SK-N-SH treated with all-trans-retinoic acid at 6 μM for 48 hours (cell line): ENCODE results near the gene SEC31A.

Source experiments
- ATAC-seq: fragments of 200-7000 bp; cut with Tn5 transposase; 3 replicates; pipeline ENCODE4 v1.9.1; 2020; ENCODE audit warnings: mild to moderate bottlenecking, moderate library complexity
- BACH2 ChIP-seq: fragments of 250-450 bp; sonication (Bioruptor Pico); IDR thresholded peaks from 2 replicates; pipeline ENCODE4 v1.9.0; 2021; ENCODE audit warnings: mild to moderate bottlenecking, borderline replicate concordance
- CREB5 ChIP-seq: fragments of 250-450 bp; sonication (Bioruptor Pico); IDR thresholded peaks from 2 replicates; pipeline ENCODE4 v1.5.1; 2020; ENCODE audit warnings: low read depth, mild to moderate bottlenecking, moderate library complexity
- CSDC2 ChIP-seq: fragments of 250-450 bp; sonication (Bioruptor Pico); IDR thresholded peaks from 2 replicates; pipeline ENCODE4 v1.5.0; 2020; ENCODE audit warnings: mild to moderate bottlenecking, moderate library complexity
- CSRNP3 ChIP-seq: fragments of 250-450 bp; sonication (Bioruptor Pico); IDR thresholded peaks from 2 replicates; pipeline ENCODE4 v1.5.1; 2021; ENCODE audit warnings: mild to moderate bottlenecking, moderate library complexity
- GLIS3 ChIP-seq: fragments of 250-450 bp; sonication (Bioruptor Pico); IDR thresholded peaks from 2 replicates; pipeline ENCODE4 v1.5.0; 2020; ENCODE audit warnings: mild to moderate bottlenecking, moderate library complexity
- ISL1 ChIP-seq: fragments of 250-450 bp; sonication (Bioruptor Pico); IDR thresholded peaks from 2 replicates; pipeline ENCODE4 v2.1.2; 2022; ENCODE audit warnings: mild to moderate bottlenecking, moderate library complexity
- OSR1 ChIP-seq: fragments of 250-450 bp; sonication (Bioruptor Pico); IDR thresholded peaks from 2 replicates; pipeline ENCODE4 v1.8.0; 2022; ENCODE audit warnings: moderate library complexity, mild to moderate bottlenecking, inconsistent platforms
- PATZ1 ChIP-seq: fragments of 250-450 bp; sonication (Bioruptor Pico); IDR thresholded peaks from 2 replicates; pipeline ENCODE4 v1.8.0; 2020; ENCODE audit warnings: mild to moderate bottlenecking, moderate library complexity, borderline replicate concordance
- RARB ChIP-seq: fragments of 250-450 bp; sonication (Bioruptor Pico); IDR thresholded peaks from 2 replicates; pipeline ENCODE4 v1.8.0; 2021; ENCODE audit warnings: mild to moderate bottlenecking, moderate library complexity
- SNAI2 ChIP-seq: fragments of 250-450 bp; sonication (Bioruptor Pico); IDR thresholded peaks from 2 replicates; pipeline ENCODE4 v1.5.0; 2020; ENCODE audit warnings: mild to moderate bottlenecking, moderate library complexity
- TCF4 ChIP-seq: fragments of 250-450 bp; sonication (Bioruptor Pico); IDR thresholded peaks from 2 replicates; pipeline ENCODE4 v1.8.0; 2021; ENCODE audit warnings: mild to moderate bottlenecking, moderate library complexity, borderline replicate concordance
- TOX ChIP-seq: fragments of 250-450 bp; sonication (Bioruptor Pico); IDR thresholded peaks from 2 replicates; pipeline ENCODE4 v1.8.0; 2021; ENCODE audit warnings: mild to moderate bottlenecking, moderate library complexity, borderline replicate concordance
- ZC3H10 ChIP-seq: fragments of 250-450 bp; sonication (Bioruptor Pico); IDR thresholded peaks from 2 replicates; pipeline ENCODE4 v1.5.1; 2021; ENCODE audit warnings: mild to moderate bottlenecking, moderate library complexity
- ZFP3 ChIP-seq: fragments of 250-450 bp; sonication (Bioruptor Pico); IDR thresholded peaks from 2 replicates; pipeline ENCODE4 v1.5.0; 2020; ENCODE audit warnings: mild to moderate bottlenecking, moderate library complexity
- ZFP30 ChIP-seq: fragments of 450-650 bp; formaldehyde crosslinking; IDR thresholded peaks from 2 replicates; pipeline ENCODE4 v1.5.0; 2022; ENCODE audit warnings: mild to moderate bottlenecking, moderate library complexity
- ZNF565 ChIP-seq: fragments of 450-650 bp; formaldehyde crosslinking; conservative IDR thresholded peaks from 2 replicates; pipeline ENCODE4 v1.5.0; 2020; ENCODE audit warnings: low read depth, mild to moderate bottlenecking, moderate library complexity
- ZNF70 ChIP-seq: fragments of 450-650 bp; formaldehyde crosslinking; IDR thresholded peaks from 2 replicates; pipeline ENCODE4 v1.5.0; 2020; ENCODE audit warnings: mild to moderate bottlenecking, moderate library complexity
- ZNF8 ChIP-seq: fragments of 450-650 bp; formaldehyde crosslinking; IDR thresholded peaks from 2 replicates; pipeline ENCODE4 v1.5.0; 2020; ENCODE audit warnings: mild to moderate bottlenecking, moderate library complexity

Gene SEC31A

GRCh38 chr4:82898322-82899243, 7.6 kb upstream of the SEC31A start:
- TF ChIP-seq ZNF70 (CRISPR knock-in tag) (no peak), CSDC2 (CRISPR knock-in tag) (no peak), RARB (no peak), ZC3H10 (no peak), ZNF8 (CRISPR knock-in tag) (no peak), BACH2 (CRISPR knock-in tag) (no peak), PATZ1 (CRISPR knock-in tag) (no peak), GLIS3 (CRISPR knock-in tag) (no peak), ZFP3 (CRISPR knock-in tag) (no peak), OSR1 (CRISPR knock-in tag) (no peak), ZFP30 (CRISPR knock-in tag) (no peak), CSRNP3 (CRISPR knock-in tag) (no peak), TOX (CRISPR knock-in tag) (no peak), ISL1 (CRISPR knock-in tag) (no peak), SNAI2 (CRISPR knock-in tag) (no peak)
- ATAC-seq: no peak

- TF ChIP-seq ZNF70 (CRISPR knock-in tag): no peak
- TF ChIP-seq ISL1 (CRISPR knock-in tag): no peak
- TF ChIP-seq BACH2 (CRISPR knock-in tag): no peak
- no peak for TF ChIP-seq CREB5
- TF ChIP-seq PATZ1 (CRISPR knock-in tag): no peak
- TF ChIP-seq ZFP30 (CRISPR knock-in tag): no peak
- TF ChIP-seq SNAI2 (CRISPR knock-in tag): no peak
- TF ChIP-seq TOX (CRISPR knock-in tag): no peak
- TF ChIP-seq TCF4: no peak
- no peak for TF ChIP-seq OSR1 (CRISPR knock-in tag)
- TF ChIP-seq CSDC2 (CRISPR knock-in tag): no peak
- ATAC-seq: no peak
These were observed 5.8 kb upstream of the SEC31A start for GRCh38 chr4:82896755-82897154.

- ATAC-seq: no peak
- TF ChIP-seq ZFP30 (CRISPR knock-in tag) (no peak), CSRNP3 (CRISPR knock-in tag) (no peak), RARB (no peak), ZC3H10 (no peak), ZNF565 (CRISPR knock-in tag) (no peak), SNAI2 (CRISPR knock-in tag) (no peak), ZFP3 (CRISPR knock-in tag) (no peak), ZNF70 (CRISPR knock-in tag) (no peak), ISL1 (CRISPR knock-in tag) (no peak), TOX (CRISPR knock-in tag) (no peak), BACH2 (CRISPR knock-in tag) (no peak), CREB5 (no peak)
These were observed 3.0 kb upstream of the SEC31A start for GRCh38 chr4:82893942-82894341.
